Pancreas (tissue), 10 donors: Measurements from ENCODE around the gene LEKR1. TPM values are rescaled to one million over a fixed set of nuclear protein-coding genes. Genes with fewer than 3 reads are reported as not detected.

Experiments used
- ATAC-seq, 4 donors: fragments of 200-7000 bp; cut with Tn5 transposase; one replicate each; pipeline versions ENCODE4 v1.8.0 to v1.9.1; 2020; ENCODE audit warnings: mild to moderate bottlenecking in 4 of 4, moderate library complexity in 4 of 4
- DNase-seq, 6 donors: peaks; one replicate each; pipeline ENCODE4 v3.0.0-alpha.2; 2020
- FAIRE-seq: peaks from 2 replicates; lab custom pipeline; 2012; peaks lifted over from hg19 to GRCh38; lab: Jason Lieb, UNC
- H3K27ac ChIP-seq, 4 donors: fragments of 200-600 bp; sonication (generic); 1 replicate in 3 of 4; 2 replicates in 1 of 4; pipeline versions ENCODE4 v1.5.0 to v1.8.0; 2020
- H3K27me3 ChIP-seq, 4 donors: fragments of 200-600 bp; one replicate each; pipeline ENCODE4 v1.8.0; 2021
- H3K36me3 ChIP-seq, 3 donors: fragments of 200-600 bp; sonication (generic) in 1 of 3; one replicate each; pipeline versions ENCODE4 v1.5.0 to v1.8.0; 2020 to 2021
- H3K4me1 ChIP-seq, 3 donors: fragments of 200-600 bp; one replicate each; pipeline ENCODE4 v1.8.0; 2021
- H3K4me3 ChIP-seq, 4 donors: fragments of 200-600 bp; sonication (generic) in 2 of 4; one replicate each; pipeline versions ENCODE4 v1.5.0 to v1.8.0; 2020 to 2021
- H3K9me3 ChIP-seq, 4 donors: fragments of 200-600 bp; one replicate each; pipeline ENCODE4 v1.8.0; 2021
- WGBS, 2 donors: extraction: QIAGEN DNeasy Blood & Tissue Kit; methylation state at CpG; one replicate each; pipeline ENCODE4 v1.1.7; 2013; 5-methylcytosine and 5-hydroxymethylcytosine counted together
- intact Hi-C, 3 donors: fragments of 100-400 bp; cut with DNase I; formaldehyde crosslinking; loops; one replicate each; pipeline versions ENCODE4 v1.11.1 to v1.14.2; 2022
- polyA plus RNA-seq, 2 donors: library from polyadenylated mRNA; stranded (reverse); fragments of 200-250 nt; gene quantifications; one replicate each; pipeline ENCODE4 v1.2.3, GENCODE V29; 2013
- total RNA-seq, 6 donors: library from RNA; stranded (reverse); fragmentation: NEBNext Ultra II Directional in 4 of 6; extraction: Animal tissue kit (Norgen Biotek cat#: 25700) in 4 of 6; gene quantifications; one replicate each; pipeline versions ENCODE4 v1.2.1 to v1.2.4, GENCODE V29; 2021 to 2023
- TF ChIP-seq, protein P1 (sequence below), 4 donors: fragments of 200-600 bp; sonication (generic) in 3 of 4; IDR thresholded peaks; one replicate each; pipeline versions ENCODE4 v1.5.0 to v1.8.0; 2021; ENCODE audit warnings: antibody characterized with exemption in 4 of 4
- donor health status: healthy with polysubstance abuse.
- donor health status: DM: no; HTN: no; CAD: no; lungs with moderate emphysema.
- donor health status: DM: no; HTN: no; CAD: no.
- donor health status: control.
- donor health status: control.
- donor health status: Bipolar disorder and iron deficiency.
- donor health status: DM: yes; HTN: yes; CAD: no.
- donor health status: DM: no; HTN: no; CAD: no.
- donor health status: DM: no; HTN: no; CAD: no.
- donor health status: DM: yes; HTN: yes; CAD: no.

Gene LEKR1
- total and polyA plus RNA-seq, 8 donors: 0.88 to 2.8 (median 2.0) TPM

DNA sequence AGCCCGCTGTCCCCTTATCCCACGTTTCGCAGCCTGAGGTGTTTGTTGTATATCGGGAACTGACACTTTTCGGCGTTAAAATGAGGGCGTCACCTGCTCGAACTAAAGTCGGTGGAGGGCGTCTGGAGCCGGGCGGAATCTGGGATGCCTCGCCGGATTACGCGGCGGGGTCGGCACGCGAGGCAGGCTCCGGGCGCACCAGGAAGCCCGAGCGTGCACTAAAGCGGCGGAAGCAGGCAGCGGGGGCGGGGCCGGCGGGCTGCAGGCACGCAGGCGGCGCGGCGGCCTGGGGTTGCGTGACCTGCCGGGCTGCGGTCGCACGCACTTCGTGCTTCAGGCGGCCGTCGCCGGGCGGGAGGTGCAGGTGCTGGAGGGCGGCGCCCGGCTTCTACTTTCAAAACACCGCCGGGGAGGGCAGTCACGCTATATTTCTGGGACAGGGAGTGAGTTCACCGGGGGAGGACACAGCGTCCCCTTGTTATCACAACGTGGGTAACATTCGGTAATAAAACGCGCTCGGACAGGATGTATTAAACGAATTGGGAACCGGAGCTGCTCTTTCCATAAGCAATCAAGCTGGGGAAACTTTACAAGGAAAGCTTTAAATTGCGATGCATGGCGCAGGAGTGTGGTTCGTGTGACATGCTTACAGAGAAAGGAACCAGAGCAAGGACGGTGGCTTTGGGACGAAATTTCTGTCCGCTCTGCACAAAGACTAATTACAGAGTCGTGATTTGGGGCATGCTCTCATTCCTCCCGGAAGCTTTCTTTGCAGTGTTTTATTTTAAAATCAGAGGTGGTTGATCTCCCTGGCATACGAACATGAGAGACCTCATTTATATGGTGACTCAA, 9.1 kb upstream of the LEKR1 start:
- H3K36me3 ChIP-seq: no peaks in the 10 kb centered on the region
- H3K4me1 ChIP-seq: peaks cover 22 to 37% (median 34%) of the 10 kb centered on the region in 3 donors
- TF ChIP-seq, protein P1, sequence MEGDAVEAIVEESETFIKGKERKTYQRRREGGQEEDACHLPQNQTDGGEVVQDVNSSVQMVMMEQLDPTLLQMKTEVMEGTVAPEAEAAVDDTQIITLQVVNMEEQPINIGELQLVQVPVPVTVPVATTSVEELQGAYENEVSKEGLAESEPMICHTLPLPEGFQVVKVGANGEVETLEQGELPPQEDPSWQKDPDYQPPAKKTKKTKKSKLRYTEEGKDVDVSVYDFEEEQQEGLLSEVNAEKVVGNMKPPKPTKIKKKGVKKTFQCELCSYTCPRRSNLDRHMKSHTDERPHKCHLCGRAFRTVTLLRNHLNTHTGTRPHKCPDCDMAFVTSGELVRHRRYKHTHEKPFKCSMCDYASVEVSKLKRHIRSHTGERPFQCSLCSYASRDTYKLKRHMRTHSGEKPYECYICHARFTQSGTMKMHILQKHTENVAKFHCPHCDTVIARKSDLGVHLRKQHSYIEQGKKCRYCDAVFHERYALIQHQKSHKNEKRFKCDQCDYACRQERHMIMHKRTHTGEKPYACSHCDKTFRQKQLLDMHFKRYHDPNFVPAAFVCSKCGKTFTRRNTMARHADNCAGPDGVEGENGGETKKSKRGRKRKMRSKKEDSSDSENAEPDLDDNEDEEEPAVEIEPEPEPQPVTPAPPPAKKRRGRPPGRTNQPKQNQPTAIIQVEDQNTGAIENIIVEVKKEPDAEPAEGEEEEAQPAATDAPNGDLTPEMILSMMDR (IDR thresholded peaks at IDR 0.05): no peak
- 1% methylated on average over 64 to 70 of the region's 70 CpGs for WGBS, 2 donors
- intact Hi-C loops: loop anchor here in 1 of 3 donors (10.0 kb wide), 1 partner anchor 142 kb away; the partner anchor contains the start of gene TIPARP
- H3K4me3 ChIP-seq: peak overlapping the region; percentile 40 to 75 (median 52)
- peak; percentile 83 to 92 (median 89) for DNase-seq
- peak; percentile 85 to 91 (median 88) for ATAC-seq
- H3K27ac ChIP-seq: peak overlapping the region; percentile 91 to 96 (median 94)
- no peaks in the 10 kb centered on the region for H3K27me3 ChIP-seq
- FAIRE-seq: no peak
- no peaks in the 10 kb centered on the region for H3K9me3 ChIP-seq

- no peak for ATAC-seq
- Histone ChIP-seq H3K27me3 (no peaks in the 10 kb centered on the region), H3K9me3 (no peaks in the 10 kb centered on the region), H3K27ac (peak overlapping the region; percentile 91 to 96 (median 94)), H3K4me3 (peak overlapping the region in 2 of 4 donors; percentile 63 to 75), H3K4me1 (peaks cover 16 to 30% (median 29%) of the 10 kb centered on the region in 3 donors), H3K36me3 (no peaks in the 10 kb centered on the region)
- FAIRE-seq: no peak
- 20 to 23% methylated on average over 5 of the region's 5 CpGs for WGBS, 2 donors
- intact Hi-C loops: loop anchor here in 1 of 3 donors (10.0 kb wide), 1 partner anchor 143 kb away; the partner anchor contains the start of gene TIPARP
- no peak for DNase-seq
- TF ChIP-seq, protein P1 (IDR thresholded peaks at IDR 0.05): no peak
Measured at GRCh38 chr3:156817646-156818272, 8.4 kb upstream of the LEKR1 start.

GRCh38 chr3:156818273-156818651, 7.9 kb upstream of the LEKR1 start:
- TF ChIP-seq, protein P1 (IDR thresholded peaks at IDR 0.05): no peak
- 68 to 75% methylated on average over 2 of the region's 2 CpGs for WGBS, 2 donors
- intact Hi-C loops: loop anchor here in 1 of 3 donors (10.0 kb wide), 1 partner anchor 143 kb away; the partner anchor contains the start of gene TIPARP
- H3K27me3 ChIP-seq: no peaks in the 10 kb centered on the region
- ATAC-seq (no peak), DNase-seq (no peak), FAIRE-seq (no peak)
- H3K4me1 ChIP-seq: peaks cover 16 to 30% (median 25%) of the 10 kb centered on the region in 3 donors
- no peaks in the 10 kb centered on the region for H3K9me3 ChIP-seq
- H3K27ac ChIP-seq: peak overlapping the region; percentile 91 to 96 (median 94)
- H3K4me3 ChIP-seq: no peak overlapping the region
- H3K36me3 ChIP-seq: no peaks in the 10 kb centered on the region

DNA sequence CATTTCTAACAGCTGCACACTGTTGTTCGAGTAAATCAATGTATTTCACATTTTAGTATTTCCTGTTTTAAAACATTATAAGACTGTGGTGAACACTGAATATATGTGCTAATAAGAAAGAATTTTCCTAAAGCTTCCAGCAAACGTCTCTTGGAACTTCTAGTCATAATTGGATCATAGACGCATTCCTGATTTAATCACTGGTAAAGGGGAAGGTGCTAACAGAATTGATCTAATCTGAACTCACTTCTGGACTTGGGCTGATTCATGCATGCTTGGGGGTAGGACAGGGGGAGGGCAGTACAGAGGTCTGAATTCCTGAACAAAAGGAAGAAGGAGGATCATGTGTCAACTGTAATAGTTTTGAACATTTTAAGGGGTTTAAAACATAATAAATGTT, 7.3 kb upstream of the LEKR1 start:
- H3K4me1 ChIP-seq: peaks cover 16 to 30% (median 22%) of the 10 kb centered on the region in 3 donors
- FAIRE-seq (no peak), ATAC-seq (no peak), DNase-seq (no peak)
- TF ChIP-seq, protein P1 (IDR thresholded peaks at IDR 0.05): no peak
- H3K9me3 ChIP-seq: no peaks in the 10 kb centered on the region
- H3K36me3 ChIP-seq: no peaks in the 10 kb centered on the region
- 84 to 86% methylated on average over 3 of the region's 3 CpGs for WGBS, 2 donors
- H3K27ac ChIP-seq: peak overlapping the region in 1 of 4 donors; percentile 96
- intact Hi-C loops: loop anchor here in 1 of 3 donors (10.0 kb wide), 1 partner anchor 144 kb away; the partner anchor contains the start of gene TIPARP
- no peak overlapping the region for H3K4me3 ChIP-seq
- no peaks in the 10 kb centered on the region for H3K27me3 ChIP-seq
